ENCODE measurements around the gene TRIM28. TPM values are rescaled to one million over a fixed set of nuclear protein-coding genes. Genes with fewer than 3 reads are reported as not detected.

The TRIM28 gene
- total and polyA plus RNA-seq, 9 of the 15 experiments (the other 6 are each of a cell fraction or from before 2014, with no cell fraction given), result 12.1 to 797 (median 490) TPM

- TF ChIP-seq, protein P1, sequence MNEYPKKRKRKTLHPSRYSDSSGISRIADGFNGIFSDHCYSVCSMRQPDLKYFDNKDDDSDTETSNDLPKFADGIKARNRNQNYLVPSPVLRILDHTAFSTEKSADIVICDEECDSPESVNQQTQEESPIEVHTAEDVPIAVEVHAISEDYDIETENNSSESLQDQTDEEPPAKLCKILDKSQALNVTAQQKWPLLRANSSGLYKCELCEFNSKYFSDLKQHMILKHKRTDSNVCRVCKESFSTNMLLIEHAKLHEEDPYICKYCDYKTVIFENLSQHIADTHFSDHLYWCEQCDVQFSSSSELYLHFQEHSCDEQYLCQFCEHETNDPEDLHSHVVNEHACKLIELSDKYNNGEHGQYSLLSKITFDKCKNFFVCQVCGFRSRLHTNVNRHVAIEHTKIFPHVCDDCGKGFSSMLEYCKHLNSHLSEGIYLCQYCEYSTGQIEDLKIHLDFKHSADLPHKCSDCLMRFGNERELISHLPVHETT (CRISPR knock-in tag; conservative IDR thresholded peaks at IDR 0.05 in 1 of 2, IDR thresholded peaks at IDR 0.05 in 1 of 2), result 0 out of 4 replicates have a peak, but pooled peaks of 1 of the 2 experiments have one; percentile 44
- TF ChIP-seq SP2 (IDR thresholded peaks at IDR 0.05; ENCODE audit: extremely low read depth, low read depth, low read length, poor library complexity, severe bottlenecking), result no peak
- TF ChIP-seq, protein P2, sequence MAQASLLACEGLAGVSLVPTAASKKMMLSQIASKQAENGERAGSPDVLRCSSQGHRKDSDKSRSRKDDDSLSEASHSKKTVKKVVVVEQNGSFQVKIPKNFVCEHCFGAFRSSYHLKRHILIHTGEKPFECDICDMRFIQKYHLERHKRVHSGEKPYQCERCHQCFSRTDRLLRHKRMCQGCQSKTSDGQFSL (CRISPR knock-in tag; IDR thresholded peaks at IDR 0.05), result no peak
- TF ChIP-seq, protein P2 (tag; IDR thresholded peaks at IDR 0.05), result no peak
- no peak for TF ChIP-seq TEAD2 (tag; IDR thresholded peaks at IDR 0.05)
- no peak for TF ChIP-seq DIDO1 (tag; IDR thresholded peaks at IDR 0.05; ENCODE audit: low read depth)
- peak; percentile 95 for TF ChIP-seq POLR2H (tag; IDR thresholded peaks at IDR 0.05; ENCODE audit: low read depth)
- no peak for TF ChIP-seq NR1H2 (CRISPR knock-in tag; IDR thresholded peaks at IDR 0.05)
- no peak for TF ChIP-seq LEF1 (IDR thresholded peaks at IDR 0.05)
- TF ChIP-seq BRF2 (IDR thresholded peaks at IDR 0.05; ENCODE audit: borderline replicate concordance, insufficient read depth, insufficient read length), result no peak
- TF ChIP-seq, protein P3, sequence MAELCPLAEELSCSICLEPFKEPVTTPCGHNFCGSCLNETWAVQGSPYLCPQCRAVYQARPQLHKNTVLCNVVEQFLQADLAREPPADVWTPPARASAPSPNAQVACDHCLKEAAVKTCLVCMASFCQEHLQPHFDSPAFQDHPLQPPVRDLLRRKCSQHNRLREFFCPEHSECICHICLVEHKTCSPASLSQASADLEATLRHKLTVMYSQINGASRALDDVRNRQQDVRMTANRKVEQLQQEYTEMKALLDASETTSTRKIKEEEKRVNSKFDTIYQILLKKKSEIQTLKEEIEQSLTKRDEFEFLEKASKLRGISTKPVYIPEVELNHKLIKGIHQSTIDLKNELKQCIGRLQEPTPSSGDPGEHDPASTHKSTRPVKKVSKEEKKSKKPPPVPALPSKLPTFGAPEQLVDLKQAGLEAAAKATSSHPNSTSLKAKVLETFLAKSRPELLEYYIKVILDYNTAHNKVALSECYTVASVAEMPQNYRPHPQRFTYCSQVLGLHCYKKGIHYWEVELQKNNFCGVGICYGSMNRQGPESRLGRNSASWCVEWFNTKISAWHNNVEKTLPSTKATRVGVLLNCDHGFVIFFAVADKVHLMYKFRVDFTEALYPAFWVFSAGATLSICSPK (IDR thresholded peaks at IDR 0.05; ENCODE audit: borderline replicate concordance), result no peak
- no peak for TF ChIP-seq ZNF766 (CRISPR knock-in tag; conservative IDR thresholded peaks at IDR 0.05)
- no peak for TF ChIP-seq MBD1 (CRISPR knock-in tag; IDR thresholded peaks at IDR 0.05)
- TF ChIP-seq ASH1L (IDR thresholded peaks at IDR 0.05; ENCODE audit: borderline replicate concordance, low read depth, partially characterized antibody), result no peak
- no peak for TF ChIP-seq EP300 (IDR thresholded peaks at IDR 0.05; ENCODE audit: low read length)
- TF ChIP-seq HDAC3 (IDR thresholded peaks at IDR 0.05; ENCODE audit: borderline replicate concordance, partially characterized antibody), result no peak
- TF ChIP-seq POLR3G (IDR thresholded peaks at IDR 0.05; ENCODE audit: extremely low read depth, insufficient read length, insufficient replicate concordance), result no peak
Measured at GRCh38 chr19:58543826-58544590, at the start of gene TRIM28 (continued).

Measured in K562 (cell line).